Measurements from ENCODE around the gene COL12A1. TPM values are rescaled to one million over a fixed set of nuclear protein-coding genes. Genes with fewer than 3 reads are reported as not detected.

The COL12A1 gene
- total RNA-seq, 4 donors from 2014 or later = 17.2 to 30.5 (median 22.4) TPM

GRCh38 chr6:75204217-75204958, 1.5 kb downstream of the COL12A1 start:
- in situ Hi-C loops (cut with MboI; ENCODE audit: low sequenced_read_pairs in 4 of 4) (loop anchor here (10.0 to 25.0 kb wide), 9 partner anchors 450 to 1542 kb away; partner anchors contain the start of gene SLC17A5 (in 1 of the 4)), intact Hi-C loops (cut with DNase I; ENCODE audit: low total_unique reads) (loop anchor here (10.0 kb wide), 3 partner anchors 450 to 1690 kb away; no protein-coding TSS in a partner anchor)
- peak overlapping the region; percentile 46 to 62 (median 56) for H3K27ac ChIP-seq
- no peaks in the 10 kb centered on the region for H3K36me3 ChIP-seq
- peak overlapping the region; percentile 52 to 57 (median 56) for H3K4me3 ChIP-seq
- H3K4me1 ChIP-seq = peaks cover 8 to 27% of the 10 kb centered on the region in 2 donors
- ATAC-seq = no peak
- H3K9me3 ChIP-seq = no peaks in the 10 kb centered on the region
- peaks cover 49 to 59% (median 54%) of the 10 kb centered on the region in 3 donors for H3K27me3 ChIP-seq
- peak; percentile 47 to 58 for DNase-seq
- TF ChIP-seq, protein P1, sequence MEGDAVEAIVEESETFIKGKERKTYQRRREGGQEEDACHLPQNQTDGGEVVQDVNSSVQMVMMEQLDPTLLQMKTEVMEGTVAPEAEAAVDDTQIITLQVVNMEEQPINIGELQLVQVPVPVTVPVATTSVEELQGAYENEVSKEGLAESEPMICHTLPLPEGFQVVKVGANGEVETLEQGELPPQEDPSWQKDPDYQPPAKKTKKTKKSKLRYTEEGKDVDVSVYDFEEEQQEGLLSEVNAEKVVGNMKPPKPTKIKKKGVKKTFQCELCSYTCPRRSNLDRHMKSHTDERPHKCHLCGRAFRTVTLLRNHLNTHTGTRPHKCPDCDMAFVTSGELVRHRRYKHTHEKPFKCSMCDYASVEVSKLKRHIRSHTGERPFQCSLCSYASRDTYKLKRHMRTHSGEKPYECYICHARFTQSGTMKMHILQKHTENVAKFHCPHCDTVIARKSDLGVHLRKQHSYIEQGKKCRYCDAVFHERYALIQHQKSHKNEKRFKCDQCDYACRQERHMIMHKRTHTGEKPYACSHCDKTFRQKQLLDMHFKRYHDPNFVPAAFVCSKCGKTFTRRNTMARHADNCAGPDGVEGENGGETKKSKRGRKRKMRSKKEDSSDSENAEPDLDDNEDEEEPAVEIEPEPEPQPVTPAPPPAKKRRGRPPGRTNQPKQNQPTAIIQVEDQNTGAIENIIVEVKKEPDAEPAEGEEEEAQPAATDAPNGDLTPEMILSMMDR (IDR thresholded peaks at IDR 0.05 in 4 of 5, conservative IDR thresholded peaks at IDR 0.05 in 1 of 5) = peak; percentile 35 to 69 (median 50)
- no peak for TF ChIP-seq POLR2A (IDR thresholded peaks at IDR 0.05)

GRCh38 chr6:75203721-75204120, 2.1 kb downstream of the COL12A1 start:
- in situ Hi-C loops (cut with MboI; ENCODE audit: low sequenced_read_pairs in 4 of 4) (loop anchor here (10.0 to 25.0 kb wide), 9 partner anchors 449 to 1541 kb away; partner anchors contain the start of gene SLC17A5 (in 1 of the 4)), intact Hi-C loops (cut with DNase I; ENCODE audit: low total_unique reads) (loop anchor here (10.0 kb wide), 3 partner anchors 449 to 1689 kb away; no protein-coding TSS in a partner anchor)
- ATAC-seq (no peak), DNase-seq (no peak)
- H3K27me3 ChIP-seq = peaks cover 49 to 59% (median 54%) of the 10 kb centered on the region in 3 donors
- no peaks in the 10 kb centered on the region for H3K36me3 ChIP-seq
- TF ChIP-seq, protein P1 (IDR thresholded peaks at IDR 0.05 in 4 of 5, conservative IDR thresholded peaks at IDR 0.05 in 1 of 5) = no peak
- no peak for TF ChIP-seq POLR2A (IDR thresholded peaks at IDR 0.05)
- H3K4me1 ChIP-seq = peaks cover 8 to 27% of the 10 kb centered on the region in 2 donors
- peak overlapping the region in 3 of 4 donors; percentile 52 to 57 (median 56) for H3K4me3 ChIP-seq
- H3K9me3 ChIP-seq = no peaks in the 10 kb centered on the region
- H3K27ac ChIP-seq = peak overlapping the region; percentile 16 to 62 (median 47)

- peak overlapping the region in 3 of 4 donors; percentile 23 to 39 (median 35) for H3K4me3 ChIP-seq
- no peaks in the 10 kb centered on the region for H3K36me3 ChIP-seq
- no peak for TF ChIP-seq POLR2A (IDR thresholded peaks at IDR 0.05)
- TF ChIP-seq, protein P1 (IDR thresholded peaks at IDR 0.05 in 4 of 5, conservative IDR thresholded peaks at IDR 0.05 in 1 of 5) = no peak
- ATAC-seq = no peak
- intact Hi-C loops (cut with DNase I; ENCODE audit: low total_unique reads) (loop anchor here (10.0 kb wide), 3 partner anchors 448 to 1688 kb away; no protein-coding TSS in a partner anchor), in situ Hi-C loops (cut with MboI; ENCODE audit: low sequenced_read_pairs in 4 of 4) (loop anchor here (10.0 to 25.0 kb wide), 9 partner anchors 448 to 1540 kb away; partner anchors contain the start of gene SLC17A5 (in 1 of the 4))
- peak overlapping the region in 3 of 4 donors; percentile 44 to 57 (median 50) for H3K27ac ChIP-seq
- peaks cover 49 to 57% (median 52%) of the 10 kb centered on the region in 3 donors for H3K27me3 ChIP-seq
- no peak for DNase-seq
- H3K4me1 ChIP-seq = peaks cover 8 to 27% of the 10 kb centered on the region in 2 donors
- no peaks in the 10 kb centered on the region for H3K9me3 ChIP-seq
Measured at GRCh38 chr6:75202676-75203131, 3.1 kb downstream of the COL12A1 start.

GRCh38 chr6:75201901-75202672, 3.8 kb downstream of the COL12A1 start:
- H3K4me1 ChIP-seq = peaks cover 8 to 27% of the 10 kb centered on the region in 2 donors
- DNase-seq (peak in 1 of 2 donors; percentile 23), ATAC-seq (no peak)
- peak overlapping the region; percentile 23 to 39 (median 32) for H3K4me3 ChIP-seq
- intact Hi-C loops (cut with DNase I; ENCODE audit: low total_unique reads) = loop anchor here (10.0 kb wide), 3 partner anchors 447 to 1687 kb away; no protein-coding TSS in a partner anchor
- TF ChIP-seq, protein P1 (IDR thresholded peaks at IDR 0.05 in 4 of 5, conservative IDR thresholded peaks at IDR 0.05 in 1 of 5) = no peak
- TF ChIP-seq POLR2A (IDR thresholded peaks at IDR 0.05) = no peak
- peaks cover 49 to 52% (median 51%) of the 10 kb centered on the region in 3 donors for H3K27me3 ChIP-seq
- H3K27ac ChIP-seq = peak overlapping the region in 3 of 4 donors; percentile 35 to 57 (median 44)
- no peaks in the 10 kb centered on the region for H3K9me3 ChIP-seq
- no peaks in the 10 kb centered on the region for H3K36me3 ChIP-seq
- in situ Hi-C loops (cut with MboI; ENCODE audit: low sequenced_read_pairs in 4 of 4) = loop anchor here (10.0 to 25.0 kb wide), 9 partner anchors 447 to 1540 kb away; partner anchors contain the start of gene SLC17A5 (in 1 of the 4)

Data from gastrocnemius medialis (tissue), 4 donors.